Activated CD4-positive, alpha-beta T cell treated with anti-CD3 and anti-CD28 coated beads, Interleukin-2, Interleukin-6, amounts not matched to agents 100 ng/mL and 50 ng/mL, durations not matched to agents 16 hours and 8 hours (primary cell): ENCODE data around the gene UBE4B.
A peak's percentile ranks its signal among the peaks of the same experiment; 100 is the strongest.
"Not testable (repeated sequence)": the region's sequence is repeated elsewhere in the genome, so short reads cannot be mapped to it uniquely, and the experiment has no call there.

Source experiments
- DNase-seq: peaks from one replicate; pipeline ENCODE4 v3.0.0-alpha.2; 2020

Gene UBE4B

GRCh38 chr1:10179406-10180091 is 146.8 kb downstream of the UBE4B start:
- DNase-seq = no peak

GRCh38 chr1:10181154-10181553 is 148.4 kb downstream of the UBE4B start:
- DNase-seq = no peak

GRCh38 chr1:10185759-10186158 is 153.0 kb downstream of the UBE4B start:
- no peak for DNase-seq

- no peak for DNase-seq
Observed at GRCh38 chr1:10186331-10187025, 153.7 kb downstream of the UBE4B start.

GRCh38 chr1:10187026-10187334 is 154.2 kb downstream of the UBE4B start:
- DNase-seq = no peak

- DNase-seq = no peak
Observed at GRCh38 chr1:10188133-10188650, 155.4 kb downstream of the UBE4B start.

GRCh38 chr1:10189659-10190058 is 156.9 kb downstream of the UBE4B start:
- DNase-seq = no peak

- DNase-seq = no peak
Observed at GRCh38 chr1:10192263-10192662, 159.5 kb downstream of the UBE4B start.

GRCh38 chr1:10193288-10193687 is 160.5 kb downstream of the UBE4B start:
- no peak for DNase-seq

GRCh38 chr1:10195570-10195969 is 162.8 kb downstream of the UBE4B start:
- no peak for DNase-seq

GRCh38 chr1:10196976-10197375 is 164.2 kb downstream of the UBE4B start:
- no peak for DNase-seq

- no peak for DNase-seq
Observed at GRCh38 chr1:10200620-10201019, 167.9 kb downstream of the UBE4B start.

GRCh38 chr1:10204003-10204642 is 171.4 kb downstream of the UBE4B start:
- DNase-seq = no peak

GRCh38 chr1:10205206-10205605 is 172.4 kb downstream of the UBE4B start:
- not testable (repeated sequence) for DNase-seq

GRCh38 chr1:10207810-10208209 is 175.1 kb downstream of the UBE4B start:
- DNase-seq = no peak

GRCh38 chr1:10208537-10208936 is 175.8 kb downstream of the UBE4B start:
- DNase-seq = no peak

GRCh38 chr1:10209590-10209904 is 176.8 kb downstream of the UBE4B start:
- no peak for DNase-seq

- peak; percentile 99 for DNase-seq
Observed at GRCh38 chr1:10209905-10210810, 177.4 kb downstream of the UBE4B start, which contains the start of gene KIF1B. Gene KIF1B, plus strand, starts transcription at chr1:10210570. Its CDS starts 21,759 bp downstream, at chr1:10232329.

- peak; percentile 51 for DNase-seq
Observed at GRCh38 chr1:10210841-10211804, 178.4 kb downstream of the UBE4B start.

- DNase-seq = peak; percentile 49
Observed at GRCh38 chr1:10211805-10212410, 179.2 kb downstream of the UBE4B start.

GRCh38 chr1:10212476-10212875 is 179.7 kb downstream of the UBE4B start:
- DNase-seq = no peak
